ENCODE data around the gene MFNG.
A peak's percentile ranks its signal among the peaks of the same experiment; 100 is the strongest.
"Not testable (repeated sequence)": the region's sequence is repeated elsewhere in the genome, so short reads cannot be mapped to it uniquely, and the experiment has no call there.

The MFNG gene, protein sequence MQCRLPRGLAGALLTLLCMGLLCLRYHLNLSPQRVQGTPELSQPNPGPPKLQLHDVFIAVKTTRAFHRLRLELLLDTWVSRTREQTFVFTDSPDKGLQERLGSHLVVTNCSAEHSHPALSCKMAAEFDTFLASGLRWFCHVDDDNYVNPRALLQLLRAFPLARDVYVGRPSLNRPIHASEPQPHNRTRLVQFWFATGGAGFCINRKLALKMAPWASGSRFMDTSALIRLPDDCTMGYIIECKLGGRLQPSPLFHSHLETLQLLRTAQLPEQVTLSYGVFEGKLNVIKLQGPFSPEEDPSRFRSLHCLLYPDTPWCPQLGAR

DNA sequence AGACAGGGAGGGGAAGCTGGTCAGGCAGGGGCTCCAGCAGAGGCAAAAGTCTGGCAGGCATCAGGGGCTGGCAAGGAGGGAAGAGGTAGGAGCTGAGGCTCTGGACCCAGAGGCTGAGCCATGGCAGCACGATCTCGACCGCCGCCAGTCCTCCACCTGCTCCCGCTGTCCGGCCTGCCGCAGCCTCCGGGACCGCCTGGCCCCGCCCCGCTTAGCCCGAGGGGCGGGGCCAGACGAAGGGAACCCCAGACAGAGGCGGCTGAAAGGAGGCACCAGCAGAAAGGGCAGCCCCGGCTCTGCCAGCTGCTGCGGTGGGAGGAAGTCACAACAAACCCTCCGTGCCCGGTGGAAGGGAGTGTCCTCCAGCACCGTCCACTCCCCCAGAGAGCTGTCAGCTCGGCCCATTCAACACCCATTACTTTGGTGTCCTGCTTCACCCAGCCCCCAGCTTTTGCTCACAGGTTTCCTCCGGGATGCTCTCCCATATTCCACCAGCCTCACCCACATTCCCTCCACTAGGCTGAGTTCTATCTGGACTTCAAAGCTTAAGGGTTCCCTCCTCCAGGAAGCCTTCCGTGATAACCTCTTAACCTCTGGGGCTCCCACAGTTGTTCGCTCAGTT, at the start of gene MFNG:
MFNG (minus strand) TSS at position 161 of the 622 bp plus-strand sequence. CDS start 207 bp downstream, outside the sequence.
- DNase-seq (ENCODE audit: low read depth in 2 of 2), result peak; percentile 57 to 71

DNA sequence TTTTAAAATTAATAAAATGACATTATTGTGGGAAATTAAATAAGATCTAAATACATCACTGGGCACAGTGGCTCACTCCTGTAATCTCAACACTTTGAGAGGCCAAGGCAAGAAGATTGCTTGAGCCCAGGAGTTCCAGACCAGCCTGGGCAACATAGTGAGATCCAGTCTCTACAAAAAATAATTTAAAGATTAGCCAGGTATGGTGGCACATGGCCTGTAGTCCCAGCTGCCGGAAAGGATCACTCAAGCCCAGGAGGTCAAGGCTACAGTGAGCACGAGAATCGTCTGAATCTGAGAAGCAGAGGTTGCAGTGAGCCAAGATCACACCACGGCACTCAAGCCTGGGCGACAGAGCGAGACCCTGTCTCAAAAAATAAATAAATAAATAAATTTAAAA, 49.0 kb upstream of the MFNG start:
- DNase-seq (ENCODE audit: low read depth in 2 of 2), result no peak

DNA sequence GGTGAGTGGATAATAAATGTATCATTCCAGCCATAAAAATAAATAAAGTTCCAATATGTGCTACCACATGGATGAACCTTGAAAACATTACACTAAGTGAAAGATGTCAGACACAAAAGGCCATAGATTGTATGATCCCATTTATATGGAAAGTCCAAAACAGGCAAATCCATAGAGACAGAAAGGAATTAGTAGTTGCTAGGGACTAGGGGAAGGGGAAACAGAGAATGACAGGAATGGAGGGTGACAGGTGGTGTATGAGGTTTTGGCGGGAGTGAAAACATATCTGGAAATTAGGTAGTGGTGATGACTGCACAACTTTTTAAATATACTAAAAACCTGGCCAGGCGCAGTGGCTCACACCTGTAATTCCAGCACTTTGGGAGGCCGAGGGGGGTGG, 48.3 kb upstream of the MFNG start:
- DNase-seq (ENCODE audit: low read depth in 2 of 2), result no peak

DNA sequence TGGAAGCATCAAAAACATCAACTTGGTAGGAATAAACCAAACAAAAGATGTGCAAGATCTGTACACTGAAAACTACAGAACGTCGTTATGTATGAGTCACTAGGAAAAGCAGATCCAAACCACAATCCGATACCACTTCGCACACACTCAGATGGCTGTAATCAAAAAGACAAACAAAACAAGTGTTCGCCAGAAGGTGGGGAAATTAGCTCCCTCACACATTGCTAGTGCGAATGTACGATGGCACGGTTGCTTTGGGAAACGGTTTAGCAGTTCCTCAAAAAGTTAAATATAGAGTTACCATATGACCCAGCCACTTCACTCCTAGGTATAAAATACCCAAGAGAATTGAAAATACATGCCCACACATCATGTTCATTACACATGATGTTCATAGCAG, 47.8 kb upstream of the MFNG start:
- DNase-seq (ENCODE audit: low read depth in 2 of 2), result no peak

DNA sequence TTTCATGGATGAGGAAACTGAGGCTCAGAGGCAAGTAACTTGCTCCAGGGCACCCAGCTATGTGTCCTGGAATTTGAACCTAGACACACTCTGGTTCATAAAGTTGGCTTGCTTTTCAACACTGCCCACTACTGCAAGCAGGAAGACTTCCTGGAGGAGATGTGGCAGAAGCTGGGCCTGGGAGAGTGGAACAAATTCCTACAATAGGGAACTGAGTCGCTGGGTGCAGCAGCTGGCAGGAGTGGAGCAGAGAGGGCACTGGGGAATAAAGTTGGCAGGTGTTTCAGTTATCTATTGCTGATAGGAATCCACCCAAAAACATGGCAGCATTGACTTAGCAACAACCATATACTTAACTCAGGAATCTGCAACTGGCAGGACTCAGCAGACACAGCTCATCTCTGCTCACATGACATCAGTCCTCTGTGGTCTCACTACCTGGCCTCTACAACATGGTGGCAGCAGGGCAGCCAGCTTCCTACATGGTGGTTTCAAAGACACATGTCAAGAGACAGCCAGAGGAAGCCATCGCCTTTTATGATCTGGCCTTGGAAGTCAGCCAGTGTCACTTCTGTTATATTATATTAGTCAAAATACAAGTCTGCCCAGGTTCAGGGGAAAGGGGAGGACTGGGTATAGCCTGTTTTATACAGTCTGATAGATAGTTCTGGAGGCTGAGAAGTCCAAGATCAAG, 43.6 kb upstream of the MFNG start:
- DNase-seq (ENCODE audit: low read depth in 2 of 2), result no peak

DNA sequence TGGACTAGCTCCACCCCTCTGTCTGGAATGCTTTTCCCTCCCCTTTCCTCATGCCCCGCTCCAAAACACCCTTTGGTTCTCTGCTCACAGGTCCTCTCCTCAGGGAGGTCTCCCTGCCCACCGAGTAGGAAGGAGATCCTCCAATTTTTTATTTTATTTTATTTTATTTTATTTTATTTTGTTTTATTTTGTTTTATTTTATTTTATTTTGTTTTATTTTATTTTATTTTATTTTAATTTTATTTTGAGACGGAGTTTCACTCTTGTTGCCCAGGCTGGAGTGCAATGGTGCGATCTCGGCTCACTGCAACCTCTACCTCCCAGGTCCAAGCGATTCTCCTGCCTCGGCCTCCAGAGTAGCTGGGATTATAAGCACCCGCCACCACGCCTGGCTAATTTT, 41.8 kb upstream of the MFNG start:
- DNase-seq (ENCODE audit: low read depth in 2 of 2), result not testable (repeated sequence)

DNA sequence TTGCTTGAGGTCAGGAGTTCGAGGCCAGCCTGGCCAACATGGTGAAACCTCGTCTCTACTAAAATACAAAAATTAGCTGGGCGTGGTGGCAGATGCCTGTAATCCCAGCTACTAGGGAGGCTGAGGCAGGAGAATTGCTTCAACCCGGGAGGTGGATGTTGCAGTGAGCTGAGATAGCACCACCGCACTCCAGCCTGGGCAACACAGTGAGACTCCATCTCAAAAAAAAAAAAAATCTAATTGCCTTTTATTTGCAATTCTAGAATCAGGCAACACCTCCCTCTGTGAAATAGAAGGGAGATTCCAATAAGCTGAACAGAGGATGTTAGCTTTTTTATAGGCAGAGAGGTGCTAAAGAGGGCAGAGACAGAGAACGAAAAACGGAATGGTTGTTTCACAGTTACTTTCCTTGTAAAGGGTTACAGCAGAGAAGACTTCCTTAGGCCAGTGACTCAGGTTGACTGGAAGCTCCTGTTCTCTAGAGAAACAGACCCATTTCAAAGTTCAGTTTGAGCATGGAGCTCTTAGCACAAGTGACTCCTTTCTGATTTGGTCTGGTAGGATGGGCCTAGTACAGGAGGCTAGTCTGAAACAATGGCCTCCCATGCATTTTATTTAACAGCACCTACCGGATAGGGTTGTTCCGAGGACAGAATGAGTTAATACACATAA, 41.0 kb upstream of the MFNG start:
- DNase-seq (ENCODE audit: low read depth in 2 of 2), result not testable (repeated sequence)

DNA sequence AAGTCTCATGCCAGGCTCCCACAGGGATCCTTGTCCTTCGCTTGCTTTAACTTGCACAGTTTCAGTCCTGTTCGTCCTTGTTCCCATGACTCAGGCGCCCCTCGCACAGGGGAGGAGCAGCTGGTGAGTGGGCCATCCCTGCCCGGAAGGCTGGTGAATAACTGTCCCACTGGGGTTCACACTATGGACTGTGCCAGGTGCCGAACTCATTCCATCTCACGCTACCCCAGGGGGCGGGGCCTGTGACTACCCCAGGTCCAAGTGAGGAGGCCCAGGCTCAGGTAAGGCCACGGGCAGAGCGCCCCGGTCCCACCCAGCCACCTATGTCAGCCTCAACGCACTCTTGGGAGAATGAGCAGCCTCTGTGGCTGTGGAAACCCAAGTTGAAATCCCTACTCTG, 40.2 kb upstream of the MFNG start:
- DNase-seq (ENCODE audit: low read depth in 2 of 2), result no peak

DNA sequence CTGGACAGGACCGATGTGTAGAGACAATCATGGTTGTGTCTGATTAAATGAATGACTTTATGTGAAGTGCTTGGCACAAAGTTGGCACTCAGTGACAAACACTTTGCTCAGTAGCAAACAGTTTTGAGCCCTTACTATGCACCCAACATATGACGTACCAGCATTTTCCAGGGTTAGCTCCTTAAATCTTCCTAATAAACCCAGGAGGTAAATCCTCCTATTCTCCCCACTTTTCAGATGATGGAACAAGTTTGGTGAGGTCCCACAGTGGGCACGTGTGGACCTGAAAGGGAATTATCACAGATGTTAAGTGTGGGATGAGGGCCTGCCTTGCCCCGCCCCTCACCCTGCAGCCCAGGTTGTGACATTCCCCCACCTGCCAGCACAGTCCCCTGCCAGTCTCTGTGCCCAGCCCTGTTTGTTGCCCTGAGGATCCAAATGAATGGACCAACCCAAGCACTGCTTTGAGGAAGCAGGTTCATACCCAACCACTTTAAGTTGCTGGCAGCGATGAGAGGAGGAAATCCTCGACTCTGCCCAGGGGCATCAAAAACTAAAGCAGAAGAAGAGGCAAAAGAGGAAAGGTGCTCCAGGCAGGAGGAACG, 39.7 kb upstream of the MFNG start:
- DNase-seq (ENCODE audit: low read depth in 2 of 2), result no peak

DNA sequence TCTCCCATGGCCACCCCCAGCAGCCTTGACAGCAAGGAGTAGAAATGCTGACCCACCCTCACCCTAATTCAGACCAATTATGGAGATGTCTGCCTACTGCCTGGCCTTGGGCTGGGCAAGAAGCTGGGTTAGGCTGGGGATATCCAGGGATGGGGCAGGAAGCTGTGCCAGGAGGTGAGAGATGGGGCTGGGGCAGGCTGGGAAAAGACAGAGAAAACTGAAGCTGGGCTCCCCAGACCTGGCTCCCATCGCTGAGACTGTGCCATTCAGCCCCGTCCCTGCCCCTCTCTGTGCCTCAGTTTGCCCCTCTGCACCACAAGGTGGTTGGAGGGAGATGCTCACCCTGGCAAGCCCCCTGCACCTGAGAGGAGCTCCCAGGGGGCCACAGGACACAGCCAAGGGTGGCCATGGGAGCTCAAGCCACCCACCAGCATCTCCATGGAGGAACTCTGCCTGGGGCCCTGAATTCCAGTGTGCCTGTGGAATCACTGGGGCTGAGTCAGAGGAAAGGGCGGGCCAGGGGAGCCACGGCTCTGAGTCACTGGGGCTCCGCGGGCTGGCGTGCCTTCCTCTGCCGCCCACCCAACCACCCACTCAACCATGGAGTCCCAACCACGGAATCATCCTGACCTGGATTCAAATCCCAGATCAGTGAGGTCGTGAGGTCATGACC, 39.0 kb upstream of the MFNG start:
- no peak for DNase-seq (ENCODE audit: low read depth in 2 of 2)

DNA sequence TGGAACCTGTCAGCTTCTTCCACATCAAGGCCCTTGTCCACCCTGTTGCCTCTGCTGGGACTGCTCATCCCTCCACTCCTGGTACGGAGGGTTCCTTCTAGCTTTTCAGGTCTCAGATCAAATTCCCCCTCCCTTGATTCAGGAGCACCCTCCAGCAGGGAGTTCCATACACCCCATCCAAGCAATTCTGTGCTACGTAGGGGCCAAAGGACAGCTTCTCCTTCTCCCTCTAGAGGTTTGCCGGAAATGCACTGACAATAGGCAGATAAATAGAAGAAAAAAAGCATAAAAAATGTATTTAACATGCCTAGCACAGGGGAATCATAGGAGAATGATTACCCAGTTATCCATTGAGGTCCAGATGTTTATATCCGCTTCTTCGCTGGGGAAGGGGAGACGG, 36.3 kb upstream of the MFNG start:
- no peak for DNase-seq (ENCODE audit: low read depth in 2 of 2)

DNA sequence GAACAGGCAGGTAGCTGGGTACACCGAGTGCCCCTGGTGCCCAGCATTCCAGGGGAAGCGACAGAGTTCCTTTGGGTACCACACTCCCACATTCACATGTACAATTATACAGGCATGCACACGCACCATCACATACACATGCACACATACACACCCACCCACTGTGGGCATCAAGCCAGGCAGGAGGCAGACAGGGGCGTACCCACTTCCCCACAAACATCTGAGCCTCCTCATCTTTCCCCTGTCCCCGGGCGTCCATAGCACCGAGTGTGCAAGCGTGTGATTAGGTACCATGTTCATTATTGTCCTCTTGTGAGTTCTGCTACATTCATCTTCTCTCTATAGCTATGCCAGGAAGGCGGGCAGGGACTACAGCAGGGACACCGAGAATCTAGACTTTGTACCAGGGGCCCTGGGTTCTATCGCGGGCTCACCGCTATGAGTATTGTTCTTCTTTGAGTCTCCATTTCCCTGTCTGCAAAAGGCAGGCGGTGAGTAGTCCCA, 35.1 kb upstream of the MFNG start:
- DNase-seq (ENCODE audit: low read depth in 2 of 2), result no peak

DNA sequence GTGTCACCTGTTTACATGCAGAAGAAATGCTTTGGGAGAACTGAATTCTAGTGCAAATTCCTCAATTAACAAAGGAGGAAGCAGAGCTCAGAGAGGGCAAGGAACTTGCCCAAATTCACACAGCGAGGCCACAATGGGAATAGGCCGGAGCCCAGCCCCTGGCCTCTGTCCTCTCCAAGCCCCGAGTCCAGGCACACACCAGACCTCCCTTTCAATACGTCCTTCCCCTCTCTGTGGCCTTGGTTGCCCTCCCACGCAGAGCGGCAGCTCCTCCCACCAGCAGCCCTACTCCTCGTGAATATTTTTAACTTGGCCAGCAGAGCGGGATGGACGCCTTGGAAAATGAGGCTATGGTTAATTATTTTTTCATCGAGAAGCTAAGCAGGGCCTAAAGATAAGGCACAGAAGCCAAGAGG, 34.6 kb upstream of the MFNG start:
- DNase-seq (ENCODE audit: low read depth in 2 of 2), result no peak

DNA sequence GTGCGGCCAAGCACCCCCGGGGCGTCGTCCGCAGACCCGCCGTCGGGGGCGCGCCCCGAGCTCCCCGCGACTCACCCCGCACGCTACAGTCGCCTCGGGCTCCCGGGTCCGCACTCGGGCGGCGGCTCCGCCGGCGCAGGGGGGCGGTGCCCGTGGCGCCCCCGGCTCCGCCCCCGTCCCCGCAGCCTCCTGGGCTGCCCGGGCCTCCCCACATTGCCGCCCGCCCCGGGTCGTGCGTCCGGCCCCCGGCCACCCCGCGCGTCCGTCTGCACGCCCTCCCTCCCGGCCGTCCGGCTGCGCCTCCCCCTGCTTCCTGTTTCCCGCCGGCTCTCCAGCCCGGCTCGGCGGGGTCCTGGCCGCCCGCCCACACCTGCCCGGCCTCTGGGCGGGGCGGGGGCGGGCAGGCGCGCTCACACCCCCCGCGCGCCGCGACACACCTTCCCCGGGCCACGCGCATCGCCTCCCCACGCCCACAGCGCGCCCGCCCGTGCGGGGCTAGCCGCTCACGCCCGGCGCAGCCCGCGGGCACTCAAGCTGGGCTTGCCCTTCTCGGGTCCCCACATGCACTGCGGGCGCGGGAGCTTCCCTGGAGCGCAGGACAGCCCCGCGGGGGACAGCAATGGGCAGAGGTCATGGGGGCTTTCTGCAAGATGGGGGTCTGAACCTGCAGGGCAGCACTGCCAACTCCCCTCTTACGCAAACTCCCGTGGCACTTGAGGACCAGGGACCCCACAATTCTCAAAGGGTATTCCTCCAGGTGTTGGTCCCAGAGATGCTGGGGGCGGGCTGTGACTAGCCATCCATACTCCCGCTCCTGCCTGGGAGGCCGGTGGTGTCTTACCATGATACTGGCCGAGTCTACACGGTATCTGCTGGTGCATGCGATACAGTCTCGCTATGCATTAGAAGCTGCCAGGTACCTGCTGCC, 33.3 kb upstream of the MFNG start, which contains the start of gene CARD10:
CARD10 (minus strand) TSS at position 148 of the 928 bp plus-strand sequence. CDS start 215 bp downstream, outside the sequence.
- DNase-seq (ENCODE audit: low read depth in 2 of 2), result no peak

DNA sequence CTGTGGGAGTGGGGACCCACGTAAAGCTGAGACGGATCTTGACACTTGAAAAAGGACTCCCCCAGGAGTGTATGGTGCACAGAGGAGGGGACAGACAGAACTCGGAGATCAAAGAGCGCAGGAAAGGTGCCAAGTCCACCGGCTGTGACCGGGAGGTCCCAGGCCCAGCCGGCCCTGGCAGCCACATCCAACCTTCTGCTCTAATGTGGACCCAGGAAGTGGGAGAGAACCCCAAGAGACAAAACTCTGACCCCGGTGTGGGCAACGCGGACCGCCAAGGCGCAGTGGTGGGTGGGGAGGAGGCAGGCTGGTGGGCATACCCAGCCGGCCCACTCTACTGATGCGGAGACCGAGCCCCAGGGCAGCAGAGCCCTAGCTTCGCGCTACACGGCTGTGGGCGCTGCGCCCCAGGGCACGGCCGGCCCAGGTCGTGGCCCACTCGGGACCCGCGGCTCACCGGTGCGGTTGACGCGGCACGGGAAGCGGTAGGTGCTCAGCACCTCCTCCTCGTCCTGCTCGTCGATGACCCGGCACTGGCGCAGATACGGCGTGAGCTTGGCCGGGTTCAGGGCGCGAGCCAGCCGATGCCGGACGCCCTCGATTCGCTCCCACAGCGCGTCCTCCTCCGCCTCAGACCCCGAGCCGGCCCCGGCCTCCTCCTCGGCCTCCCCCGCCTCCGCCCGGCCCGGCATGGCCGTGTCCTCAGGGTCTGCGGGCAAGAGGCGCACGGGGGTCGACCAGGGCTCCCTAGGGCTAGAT, 32.5 kb upstream of the MFNG start:
- no peak for DNase-seq (ENCODE audit: low read depth in 2 of 2)

DNA sequence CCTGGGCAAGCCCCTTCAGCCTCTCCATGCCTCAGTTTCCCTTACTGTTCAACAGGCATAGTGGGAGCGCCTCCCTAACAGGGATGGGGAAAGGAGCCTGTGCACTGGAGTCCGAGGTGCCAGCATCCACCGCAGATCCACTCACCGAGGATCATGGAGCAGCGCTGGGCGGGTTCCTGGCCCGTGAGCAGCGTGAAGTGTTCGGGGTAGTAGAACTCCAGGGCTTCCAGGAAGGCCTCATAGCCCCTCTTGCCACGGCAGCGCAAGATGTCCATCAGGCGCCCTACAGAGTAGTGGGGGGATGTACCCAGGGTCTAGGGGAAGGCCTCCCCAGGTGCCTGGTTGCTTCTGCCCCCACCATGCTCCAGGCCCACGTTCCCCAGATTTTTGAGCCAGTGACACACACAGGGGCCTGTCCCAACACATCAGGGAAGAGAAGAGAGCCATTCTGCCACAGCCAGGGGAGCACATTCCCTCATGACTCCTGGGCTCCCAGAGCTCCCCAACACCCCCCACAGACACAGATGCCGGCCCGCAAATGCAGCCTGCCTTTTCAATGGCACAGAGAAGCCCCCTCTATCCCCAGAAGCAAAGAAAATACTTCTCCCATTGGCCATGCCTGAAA, 31.8 kb upstream of the MFNG start:
- no peak for DNase-seq (ENCODE audit: low read depth in 2 of 2)

DNA sequence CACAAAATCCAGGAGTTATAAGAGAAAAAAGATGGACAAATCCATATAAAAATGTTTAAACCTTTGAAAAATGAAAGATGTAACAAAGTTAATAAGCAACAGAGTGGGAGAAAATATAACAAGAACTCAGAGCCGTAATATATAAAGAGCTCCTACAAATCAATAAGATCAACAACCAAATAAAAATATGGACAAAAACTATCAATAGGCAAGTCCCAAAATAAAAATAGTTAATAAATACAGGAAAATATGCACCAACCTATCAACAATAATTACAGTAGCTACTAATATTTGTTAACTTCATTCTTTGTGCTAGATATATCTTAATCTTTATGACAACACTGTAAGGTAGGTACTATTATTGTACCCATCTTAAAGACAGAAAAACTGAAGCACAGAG, 30.3 kb upstream of the MFNG start:
- no peak for DNase-seq (ENCODE audit: low read depth in 2 of 2)

DNA sequence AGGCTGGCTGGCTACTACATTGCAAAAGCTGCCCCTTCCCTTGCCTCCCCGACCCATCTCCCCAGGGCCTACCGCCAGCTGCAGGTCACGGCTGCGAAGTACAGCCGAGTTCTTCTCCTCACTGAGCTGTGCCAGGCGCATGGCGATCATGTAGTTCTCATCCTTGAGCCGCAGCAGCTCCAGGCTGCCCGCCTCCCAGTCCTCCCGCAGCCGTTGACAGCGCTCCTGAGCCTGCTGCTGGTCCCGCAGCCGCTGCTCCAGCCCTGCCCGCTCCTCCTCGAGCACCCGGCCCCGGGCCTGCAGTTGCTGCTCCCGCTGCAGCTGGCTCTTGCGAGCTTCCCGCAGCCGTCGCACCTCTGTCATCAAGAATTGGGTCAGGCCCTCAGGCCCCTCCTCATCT, 29.7 kb upstream of the MFNG start:
- no peak for DNase-seq (ENCODE audit: low read depth in 2 of 2)

DNA sequence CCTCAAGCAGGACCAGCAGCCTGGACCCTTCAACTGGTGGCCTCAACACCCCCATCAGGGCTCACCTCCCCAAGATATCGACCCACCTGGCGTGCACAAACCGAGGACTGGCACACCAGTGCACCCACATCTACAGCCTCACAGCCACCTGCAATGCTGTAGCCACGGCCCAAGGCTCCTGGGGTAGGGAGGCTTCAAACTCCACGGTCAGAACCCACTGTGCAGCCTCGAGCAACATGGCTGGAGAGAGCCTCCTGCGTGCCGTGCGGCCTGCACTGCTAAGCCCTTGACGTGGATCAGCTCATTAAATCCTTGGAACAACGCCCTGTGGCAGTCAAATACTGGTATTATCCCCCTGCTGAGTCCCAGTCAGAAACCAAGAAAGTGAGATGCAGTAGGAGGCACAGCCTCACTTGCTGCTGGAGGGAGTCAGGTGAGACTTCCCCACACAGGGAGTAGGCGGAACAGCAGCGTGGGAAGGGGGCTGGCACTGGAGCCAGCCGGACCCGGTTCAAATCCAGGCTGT, 28.4 kb upstream of the MFNG start:
- no peak for DNase-seq (ENCODE audit: low read depth in 2 of 2)
